ENCODE measurements around the gene PIK3R1.

PIK3R1 gene

DNA sequence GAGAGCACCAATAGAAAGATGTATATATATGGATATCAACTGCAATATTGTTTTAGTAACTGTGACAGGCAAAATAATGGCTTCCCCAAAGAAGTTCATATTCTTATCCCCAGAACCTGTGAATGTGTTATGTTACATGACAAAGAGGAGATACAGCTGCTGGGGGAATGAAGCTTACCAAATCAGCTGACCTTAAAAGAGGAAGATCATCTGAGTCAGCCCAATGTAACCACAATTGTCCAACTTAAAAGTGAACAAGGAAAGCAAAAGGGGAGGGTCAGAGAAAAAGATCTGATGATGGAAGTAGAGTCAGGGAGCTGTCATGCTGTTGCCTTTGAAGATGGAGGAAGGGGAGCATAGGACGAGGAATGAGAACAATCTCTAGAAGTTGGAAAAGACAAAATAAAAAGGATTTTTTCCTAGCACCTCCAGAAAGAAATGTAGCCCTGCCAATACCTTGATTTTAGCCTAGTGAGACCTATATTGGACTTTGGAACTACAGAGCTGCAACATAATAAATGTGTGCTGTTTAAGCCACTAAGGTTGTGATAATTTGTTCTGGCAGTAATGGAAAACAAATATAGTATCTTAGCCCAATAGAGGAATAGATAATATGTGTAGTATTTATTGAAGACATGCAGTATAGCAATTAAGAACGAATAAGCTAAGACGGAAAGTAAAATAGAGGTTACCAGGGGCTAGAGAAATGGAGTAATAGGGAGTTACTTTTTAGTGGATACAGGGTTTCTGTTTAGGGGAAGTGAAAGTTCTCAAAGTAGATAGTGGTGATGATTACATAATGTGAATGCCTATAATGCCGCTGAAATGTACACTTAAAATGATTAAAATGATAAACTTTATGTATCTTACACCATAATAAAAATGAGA, 115.9 kb downstream of the PIK3R1 start:
- DNase-seq (ENCODE audit: low read depth): no peak

DNA sequence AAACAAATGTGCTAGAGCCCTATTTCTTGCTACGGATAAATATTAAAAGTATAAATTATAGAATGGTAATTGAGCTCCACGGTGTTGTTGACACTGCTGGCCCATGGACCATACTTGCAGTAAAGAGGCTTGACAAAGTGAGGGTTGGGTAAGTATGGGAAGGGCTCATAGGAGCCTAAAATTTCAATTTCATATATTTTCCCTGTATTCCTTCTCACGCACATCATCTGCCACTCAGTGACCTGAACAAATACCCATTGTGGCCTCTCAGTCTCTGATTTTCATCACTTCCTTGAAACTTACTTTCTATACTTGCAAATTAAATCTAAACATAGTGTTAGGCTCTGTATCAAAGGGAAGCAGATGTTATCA, 116.5 kb downstream of the PIK3R1 start:
- DNase-seq (ENCODE audit: low read depth): no peak

DNA sequence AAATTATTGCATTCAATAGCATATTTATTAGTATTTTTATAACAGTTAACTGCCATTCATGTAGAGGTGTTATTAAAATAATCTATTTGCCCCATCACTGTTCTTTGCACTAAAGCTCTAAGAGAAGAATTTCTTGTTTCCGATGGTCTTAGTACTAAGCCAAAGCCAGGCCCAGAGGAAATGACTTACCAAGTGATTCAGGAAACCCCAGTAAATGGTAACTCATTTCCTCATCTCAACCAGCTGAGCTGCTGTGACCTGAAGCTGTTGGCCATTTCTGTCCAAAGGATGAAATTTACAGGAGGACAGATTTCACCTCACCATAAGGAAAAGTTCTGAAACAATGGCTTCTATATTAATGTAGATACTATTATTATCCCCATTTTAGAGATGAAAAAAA, 117.0 kb downstream of the PIK3R1 start:
- DNase-seq (ENCODE audit: low read depth): no peak

DNA sequence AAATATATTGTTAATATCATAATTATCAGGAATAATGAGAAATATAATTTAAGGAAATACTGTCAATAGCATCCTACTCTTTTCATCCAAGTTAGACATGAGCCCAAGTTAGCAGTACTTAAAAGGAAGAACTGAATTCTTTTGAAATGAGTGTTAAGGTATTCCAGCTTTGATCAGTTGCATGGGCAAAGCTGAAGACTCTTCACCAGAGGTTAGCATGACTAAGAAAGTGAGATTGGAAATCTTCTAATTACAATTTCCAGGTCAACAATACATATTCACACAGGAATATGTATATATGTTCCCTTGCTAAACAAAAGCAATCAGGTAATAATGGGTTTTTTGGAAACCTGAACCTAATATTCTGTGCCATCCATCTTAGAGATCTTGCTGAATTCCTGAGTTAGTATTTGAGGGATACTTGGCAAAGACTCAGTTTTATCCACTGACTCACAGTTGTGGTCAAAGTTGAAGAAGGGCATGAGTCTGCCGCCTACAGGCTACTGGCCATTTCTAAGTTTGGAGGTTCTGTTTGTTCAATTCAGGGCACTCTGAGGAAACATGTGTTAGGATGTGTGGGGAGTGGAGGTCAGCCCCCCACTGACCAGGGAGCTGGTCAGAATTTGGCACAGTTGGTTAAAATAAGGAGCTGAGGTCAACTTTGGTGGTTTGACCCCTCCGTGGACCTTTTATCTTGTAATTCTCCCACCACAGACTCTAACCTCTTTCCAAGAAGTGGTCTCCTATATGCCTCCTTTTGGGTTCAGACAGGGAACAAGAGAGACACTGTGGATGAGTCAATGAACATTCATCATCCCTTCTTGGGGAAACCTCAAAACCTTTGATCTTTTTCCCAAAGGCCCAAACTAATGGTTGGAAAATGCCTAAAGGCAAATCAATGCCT, 118.3 kb downstream of the PIK3R1 start:
- DNase-seq (ENCODE audit: low read depth): no peak

DNA sequence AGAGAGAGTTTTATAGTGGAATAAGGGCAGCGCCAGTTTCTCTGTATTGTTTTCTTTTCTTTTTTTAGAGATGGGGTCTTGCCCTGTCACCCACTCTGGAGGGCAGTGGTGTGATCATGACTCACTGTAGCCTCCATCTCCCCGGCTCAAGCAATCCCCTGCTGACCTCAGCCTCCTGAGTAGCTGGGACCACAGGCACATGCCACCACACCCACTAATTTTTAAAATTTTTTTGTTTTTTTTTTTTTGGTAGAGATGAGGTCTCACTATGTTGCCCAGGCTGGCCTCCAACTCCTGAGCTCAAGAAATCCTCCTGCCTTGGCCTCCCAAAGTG, 119.0 kb downstream of the PIK3R1 start:
- DNase-seq (ENCODE audit: low read depth): no peak

DNA sequence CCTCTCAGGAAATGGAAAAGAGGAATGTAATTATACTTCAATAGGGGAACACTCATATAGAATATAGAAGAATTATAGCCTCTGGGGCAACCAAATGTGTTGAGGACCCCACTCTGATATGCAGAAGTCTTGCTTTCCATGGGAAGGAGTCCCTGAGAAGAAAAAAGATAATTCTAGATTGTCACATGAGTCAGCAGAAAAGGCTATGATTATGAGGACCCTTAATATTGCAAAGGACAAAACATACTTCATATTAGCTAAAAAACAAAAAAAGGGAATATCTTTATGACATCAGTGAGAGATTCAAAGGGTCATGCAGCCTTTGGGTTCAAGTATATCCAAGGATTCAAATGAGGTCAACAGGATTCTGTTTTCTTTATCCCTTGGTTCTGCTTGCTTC, 119.5 kb downstream of the PIK3R1 start:
- DNase-seq (ENCODE audit: low read depth): no peak

DNA sequence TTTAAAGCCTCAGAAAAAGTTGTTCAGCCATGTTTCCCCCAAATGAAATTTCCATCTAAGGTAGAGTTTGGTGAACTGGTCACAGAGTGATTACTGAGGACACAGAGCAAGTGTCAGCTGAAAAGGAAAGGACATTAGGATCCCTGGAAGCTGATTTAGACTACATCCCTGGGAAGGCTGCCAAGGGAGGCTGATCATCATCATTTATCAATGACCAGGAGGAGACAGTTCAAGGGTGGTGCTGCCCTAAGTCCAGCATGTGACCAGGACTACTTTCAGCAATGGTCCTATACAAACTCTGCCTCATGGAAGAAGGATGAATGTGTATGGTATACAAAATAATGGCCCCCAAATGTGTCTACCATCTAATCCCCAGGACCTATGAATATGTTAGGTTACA, 120.6 kb downstream of the PIK3R1 start:
- no peak for DNase-seq (ENCODE audit: low read depth)

DNA sequence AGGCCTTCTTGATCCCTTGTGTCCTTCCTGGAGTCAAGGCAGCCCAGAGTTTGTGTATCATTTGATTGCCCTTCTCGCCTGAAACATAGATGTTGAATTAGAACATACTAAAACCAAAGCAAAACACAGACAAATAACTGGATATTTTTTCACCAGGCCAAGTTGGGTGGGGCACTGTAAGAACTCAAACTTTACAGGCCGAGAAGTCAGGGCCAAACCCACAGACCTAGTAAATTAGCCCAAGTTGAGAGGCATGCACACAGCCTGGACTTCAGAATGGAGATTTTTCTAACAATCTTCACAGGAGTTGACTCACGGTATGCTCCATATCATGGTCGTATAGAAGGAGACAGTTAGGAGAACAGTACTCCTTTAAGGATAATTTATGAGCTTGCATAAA, 121.7 kb downstream of the PIK3R1 start:
- no peak for DNase-seq (ENCODE audit: low read depth)

DNA sequence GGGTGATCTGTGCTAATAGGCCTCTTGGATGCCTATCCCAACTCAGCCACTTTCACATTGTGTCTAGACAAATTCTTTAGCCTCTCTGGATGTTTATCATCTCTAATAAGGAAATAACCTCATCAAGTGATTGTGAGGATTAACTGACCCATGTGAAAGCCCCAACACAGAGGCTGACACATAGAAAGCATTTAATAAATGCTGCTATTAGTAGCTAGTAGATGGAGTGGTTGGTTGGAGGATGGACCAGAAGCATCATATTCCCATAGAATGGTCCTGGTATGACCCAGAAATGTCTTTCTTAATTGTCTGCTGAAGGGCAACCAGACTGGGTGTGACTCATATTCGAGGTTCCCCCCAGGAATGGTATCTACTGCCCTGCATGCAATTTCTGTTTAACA, 124.4 kb downstream of the PIK3R1 start:
- DNase-seq (ENCODE audit: low read depth): no peak

DNA sequence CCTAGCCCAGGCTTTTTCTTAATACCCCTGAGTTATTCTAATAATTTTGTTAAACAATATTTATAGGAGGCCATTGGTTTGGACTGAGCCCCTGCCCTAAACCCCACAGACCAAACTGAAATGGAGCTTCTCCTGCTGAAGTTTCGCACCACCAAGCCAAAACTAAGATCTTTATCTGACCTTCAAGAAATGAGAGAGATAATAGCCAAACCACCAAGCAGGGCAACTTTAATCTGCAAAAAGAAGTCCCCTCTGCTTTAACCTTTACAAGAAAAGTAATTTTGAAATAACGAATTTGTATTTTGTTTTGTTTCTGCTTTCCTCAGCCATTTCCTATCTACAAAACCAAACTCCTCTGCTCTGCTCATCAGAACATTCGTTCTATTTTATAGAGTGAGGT, 125.5 kb downstream of the PIK3R1 start:
- no peak for DNase-seq (ENCODE audit: low read depth)

DNA sequence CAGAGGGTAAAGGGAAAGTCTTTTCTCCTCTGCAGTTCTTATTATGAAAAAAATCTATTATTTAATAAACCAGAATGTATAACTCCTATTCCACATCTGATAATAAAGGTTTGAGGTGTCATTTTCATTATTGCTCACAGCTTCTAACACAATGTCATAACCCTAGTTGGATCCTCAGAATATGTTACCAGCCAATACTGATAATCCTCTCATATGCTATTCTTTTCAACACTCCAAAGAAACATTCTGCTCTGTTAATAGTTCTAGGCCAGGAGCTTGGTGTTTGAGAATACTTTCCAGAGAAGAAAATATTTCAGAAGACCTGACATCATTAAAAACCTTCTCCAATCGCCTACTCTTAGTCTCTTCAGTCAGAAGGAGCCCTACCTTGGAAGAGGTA, 127.1 kb downstream of the PIK3R1 start:
- no peak for DNase-seq (ENCODE audit: low read depth)

DNA sequence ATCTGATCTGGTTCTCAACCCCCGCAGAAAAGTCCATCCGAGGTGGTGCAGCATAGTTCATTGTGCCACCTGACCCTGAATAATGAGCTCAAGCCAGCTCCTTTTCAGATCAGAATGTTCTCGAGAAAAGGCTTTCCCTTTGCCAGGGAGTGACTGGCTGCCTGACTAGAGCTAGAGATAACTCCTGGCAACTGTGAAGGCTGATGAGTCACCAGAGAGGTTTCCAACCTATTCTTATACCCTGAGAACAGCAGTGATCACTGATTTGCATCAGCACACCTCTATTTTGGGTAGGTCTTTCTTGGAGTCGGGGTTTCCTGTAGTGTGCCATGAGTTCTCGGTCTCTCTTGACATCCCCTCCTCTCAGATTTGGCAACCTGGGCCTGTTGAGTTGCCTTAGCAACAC, 127.9 kb downstream of the PIK3R1 start:
- no peak for DNase-seq (ENCODE audit: low read depth)

DNA sequence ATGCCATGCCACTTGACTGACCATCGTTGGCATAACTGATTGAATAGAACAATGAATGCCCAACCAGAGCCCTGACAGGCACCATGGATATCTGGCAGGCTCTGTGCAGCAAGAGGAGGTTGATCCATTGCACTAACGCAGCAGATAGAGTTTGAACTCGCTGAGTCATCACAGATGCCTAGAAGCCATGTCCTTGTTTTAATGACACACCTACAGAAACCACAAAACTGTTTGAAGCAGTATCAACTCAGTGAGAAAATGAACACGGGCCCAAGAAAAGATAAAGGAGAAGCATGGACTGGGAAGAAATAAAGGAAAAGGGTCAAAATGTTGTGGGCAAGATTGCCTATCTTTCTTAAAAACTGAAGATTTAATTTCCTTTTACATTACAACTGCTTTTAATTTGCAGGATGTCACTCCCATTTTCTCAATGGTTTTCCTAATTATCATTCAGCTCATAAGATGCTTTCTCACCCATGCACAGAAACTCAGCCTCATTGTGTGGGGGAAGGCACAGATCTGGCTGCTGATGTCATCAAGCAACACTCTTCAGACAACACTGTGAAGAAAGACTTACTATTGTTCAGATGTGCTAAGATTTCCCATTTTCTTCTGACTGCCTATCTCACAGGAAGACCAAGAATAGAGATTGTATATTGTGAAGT, 129.0 kb downstream of the PIK3R1 start:
- DNase-seq (ENCODE audit: low read depth): no peak

DNA sequence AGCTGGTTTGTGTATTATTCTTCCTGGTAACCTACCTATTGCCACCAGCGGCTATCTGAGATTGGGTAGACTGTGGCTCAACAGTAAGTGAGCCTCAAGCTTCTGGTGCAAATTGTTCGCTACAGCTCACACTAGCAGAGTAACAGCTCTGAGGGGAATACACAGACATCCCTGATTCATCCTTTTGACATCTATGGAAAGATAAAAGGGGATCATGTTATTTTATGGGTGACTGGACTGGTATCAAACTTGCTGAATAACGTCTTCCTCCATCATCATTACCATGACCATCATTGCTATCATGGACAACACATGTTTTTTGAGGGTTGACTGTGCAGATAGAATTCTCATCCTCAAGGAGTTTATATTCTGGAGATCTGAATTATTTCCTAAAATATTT, 129.6 kb downstream of the PIK3R1 start:
- no peak for DNase-seq (ENCODE audit: low read depth)

DNA sequence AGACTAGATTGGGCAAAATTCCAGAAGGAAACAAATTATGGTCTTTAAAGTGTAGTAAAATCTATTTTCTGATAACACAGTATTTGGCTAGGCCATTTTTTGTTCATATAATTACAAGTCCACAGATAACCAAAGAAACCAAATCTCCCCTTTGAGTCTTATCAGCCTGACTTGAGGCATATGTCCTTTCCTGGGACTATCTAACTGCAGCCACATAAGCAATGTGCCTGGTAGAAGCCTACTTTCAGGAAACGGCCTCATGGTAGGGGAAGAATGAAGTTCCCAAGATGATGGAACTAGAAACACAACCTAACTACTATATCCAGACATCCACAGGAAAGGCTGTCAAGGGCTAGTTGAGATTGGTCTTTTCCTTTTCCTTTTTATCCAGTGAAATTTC, 130.0 kb downstream of the PIK3R1 start:
- no peak for DNase-seq (ENCODE audit: low read depth)

DNA sequence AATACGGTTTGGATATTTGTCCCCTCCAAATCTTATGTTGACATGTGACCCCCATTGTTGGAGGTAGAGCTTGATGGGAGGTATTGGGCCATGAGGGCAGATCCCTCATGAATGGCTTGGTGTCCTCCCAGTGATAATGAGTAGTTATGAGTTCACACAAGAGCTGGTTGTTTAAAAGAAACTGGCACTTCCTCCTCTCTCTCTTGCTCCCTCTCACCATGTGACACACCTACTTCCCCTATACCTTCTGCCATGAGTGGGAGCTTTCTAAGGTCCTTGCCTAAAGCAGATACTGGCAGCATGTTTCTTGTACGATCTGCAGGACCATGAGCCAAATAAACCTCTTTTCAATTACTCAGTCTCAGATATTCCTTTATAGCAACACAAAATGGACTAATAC, 132.0 kb downstream of the PIK3R1 start:
- no peak for DNase-seq (ENCODE audit: low read depth)

DNA sequence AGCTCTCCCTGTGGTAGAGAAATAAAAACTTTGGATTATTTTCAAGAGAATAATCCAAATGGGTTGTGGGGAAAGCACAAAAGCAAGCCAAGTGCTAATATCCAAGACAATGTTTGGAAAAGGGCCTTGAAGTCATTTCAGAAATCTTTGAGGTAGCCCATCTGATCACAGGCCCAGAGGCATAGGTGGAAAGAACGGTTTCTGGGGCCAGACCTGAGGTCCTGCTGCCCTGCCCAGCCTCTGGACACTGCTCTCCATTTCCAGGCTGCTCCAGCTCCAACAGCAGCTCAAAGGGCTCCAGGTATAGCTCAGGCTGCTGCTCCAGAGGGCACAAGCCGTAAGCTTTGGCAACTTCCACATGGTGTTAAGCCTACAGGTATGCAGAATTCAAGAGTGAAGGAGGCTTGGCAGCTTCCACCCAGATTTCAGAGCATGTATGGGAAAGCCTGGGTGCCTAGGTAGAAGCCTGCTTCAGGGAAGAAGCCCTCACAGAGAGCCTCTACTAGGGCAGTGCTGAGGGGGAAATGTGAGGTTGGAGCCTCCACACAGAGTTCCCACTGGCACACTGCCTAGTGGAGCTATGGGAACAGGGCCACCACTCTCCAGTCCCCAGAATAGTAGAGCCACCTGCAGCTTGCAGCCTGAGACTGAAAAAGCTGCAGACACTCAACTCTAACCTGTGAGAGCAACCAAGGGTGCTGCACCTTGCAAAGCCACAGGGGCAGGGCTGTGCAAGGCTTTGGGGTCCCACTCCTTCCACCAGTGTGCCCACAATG, 133.1 kb downstream of the PIK3R1 start:
- DNase-seq (ENCODE audit: low read depth): no peak

DNA sequence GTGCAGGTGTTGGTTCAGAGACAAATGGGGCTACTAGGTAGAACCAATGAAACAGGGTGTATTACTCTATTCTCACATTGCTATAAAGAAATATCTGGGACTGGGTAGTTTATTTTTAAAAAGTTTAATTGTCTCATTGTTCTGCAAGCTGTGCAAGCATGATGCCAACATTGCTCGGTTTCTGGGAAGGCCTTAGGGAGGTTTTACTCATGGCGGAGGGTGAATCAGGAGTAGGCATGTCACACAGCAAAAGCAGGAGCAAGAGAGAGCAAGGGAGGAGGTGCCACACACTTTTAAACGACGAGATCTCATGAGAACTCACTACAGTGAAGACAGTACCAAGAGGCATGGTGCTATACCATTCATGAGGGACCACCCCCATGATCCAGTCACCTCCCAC, 134.6 kb downstream of the PIK3R1 start:
- DNase-seq (ENCODE audit: low read depth): no peak
